Measurements from ENCODE around the gene CHURC1.

CHURC1 gene

GRCh38 chr14:64952598-64953309 lies 38.5 kb downstream of the CHURC1 start:
- Histone ChIP-seq H3K9ac (ENCODE audit: low read length) (no peak overlapping the region), H3K4me3 (ENCODE audit: low read depth, low read length, poor library complexity, severe bottlenecking) (no peak overlapping the region), H3K27me3 (ENCODE audit: insufficient read depth, low read length) (no peaks in the 10 kb centered on the region), H3K4me1 (ENCODE audit: insufficient read depth, low read length, severe bottlenecking) (no peaks in the 10 kb centered on the region), H2AFZ (ENCODE audit: low read length) (no peak overlapping the region), H3K4me2 (ENCODE audit: low read length) (no peak overlapping the region), H3K36me3 (ENCODE audit: insufficient read depth, low read length) (no peaks in the 10 kb centered on the region), H3F3A (ENCODE audit: insufficient read depth, low read length) (no peaks in the 10 kb centered on the region), H3K79me2 (ENCODE audit: insufficient read depth, low read length) (no peaks in the 10 kb centered on the region), H3K9me2 (ENCODE audit: low read depth, low read length) (no peaks in the 10 kb centered on the region), H4K20me1 (ENCODE audit: insufficient read depth, low read length) (no peaks in the 10 kb centered on the region), H3K27ac (ENCODE audit: low read depth, low read length, poor library complexity, severe bottlenecking) (no peak overlapping the region), H3K9me3 (ENCODE audit: low read length) (no peaks in the 10 kb centered on the region)
- TF ChIP-seq CTCF (IDR thresholded peaks at IDR 0.05; ENCODE audit: low read length) (peak; percentile 49), EZH2 (IDR thresholded peaks at IDR 0.05; ENCODE audit: borderline replicate concordance, low read length) (no peak)

GRCh38 chr14:64953310-64953654 lies 39.0 kb downstream of the CHURC1 start:
- no peak overlapping the region for H3K4me3 ChIP-seq (ENCODE audit: low read depth, low read length, poor library complexity, severe bottlenecking)
- no peak overlapping the region for H3K4me2 ChIP-seq (ENCODE audit: low read length)
- TF ChIP-seq CTCF (IDR thresholded peaks at IDR 0.05; ENCODE audit: low read length) (no peak), EZH2 (IDR thresholded peaks at IDR 0.05; ENCODE audit: borderline replicate concordance, low read length) (no peak)

GRCh38 chr14:64953661-64954060 lies 39.4 kb downstream of the CHURC1 start:
- no peaks in the 10 kb centered on the region for H3K9me3 ChIP-seq (ENCODE audit: low read length)

More at GRCh38 chr14:64953310-64953654, 39.0 kb downstream of the CHURC1 start:
- Histone ChIP-seq H3K4me1 (ENCODE audit: insufficient read depth, low read length, severe bottlenecking) (no peaks in the 10 kb centered on the region), H3K27ac (ENCODE audit: low read depth, low read length, poor library complexity, severe bottlenecking) (no peak overlapping the region), H3K27me3 (ENCODE audit: insufficient read depth, low read length) (no peaks in the 10 kb centered on the region), H4K20me1 (ENCODE audit: insufficient read depth, low read length) (no peaks in the 10 kb centered on the region), H3F3A (ENCODE audit: insufficient read depth, low read length) (no peaks in the 10 kb centered on the region), H3K79me2 (ENCODE audit: insufficient read depth, low read length) (no peaks in the 10 kb centered on the region), H3K9ac (ENCODE audit: low read length) (no peak overlapping the region), H2AFZ (ENCODE audit: low read length) (no peak overlapping the region), H3K36me3 (ENCODE audit: insufficient read depth, low read length) (no peaks in the 10 kb centered on the region), H3K9me2 (ENCODE audit: low read depth, low read length) (no peaks in the 10 kb centered on the region), H3K9me3 (ENCODE audit: low read length) (no peaks in the 10 kb centered on the region)

More at GRCh38 chr14:64953661-64954060, 39.4 kb downstream of the CHURC1 start:
- H3K79me2 ChIP-seq (ENCODE audit: insufficient read depth, low read length) = no peaks in the 10 kb centered on the region
- H3K9me2 ChIP-seq (ENCODE audit: low read depth, low read length) = no peaks in the 10 kb centered on the region
- H3K9ac ChIP-seq (ENCODE audit: low read length) = no peak overlapping the region
- no peak for TF ChIP-seq EZH2 (IDR thresholded peaks at IDR 0.05; ENCODE audit: borderline replicate concordance, low read length)
- TF ChIP-seq CTCF (IDR thresholded peaks at IDR 0.05; ENCODE audit: low read length) = no peak
- H3K4me2 ChIP-seq (ENCODE audit: low read length) = no peak overlapping the region
- no peaks in the 10 kb centered on the region for H3K27me3 ChIP-seq (ENCODE audit: insufficient read depth, low read length)
- no peak overlapping the region for H2AFZ ChIP-seq (ENCODE audit: low read length)
- H3K4me3 ChIP-seq (ENCODE audit: low read depth, low read length, poor library complexity, severe bottlenecking) = no peak overlapping the region
- H3F3A ChIP-seq (ENCODE audit: insufficient read depth, low read length) = no peaks in the 10 kb centered on the region
- H3K27ac ChIP-seq (ENCODE audit: low read depth, low read length, poor library complexity, severe bottlenecking) = no peak overlapping the region
- H3K36me3 ChIP-seq (ENCODE audit: insufficient read depth, low read length) = no peaks in the 10 kb centered on the region
- no peaks in the 10 kb centered on the region for H4K20me1 ChIP-seq (ENCODE audit: insufficient read depth, low read length)
- H3K4me1 ChIP-seq (ENCODE audit: insufficient read depth, low read length, severe bottlenecking) = no peaks in the 10 kb centered on the region

All from OCI-LY1 (cell line).